ENCODE measurements around the gene KCND3.

DNA sequence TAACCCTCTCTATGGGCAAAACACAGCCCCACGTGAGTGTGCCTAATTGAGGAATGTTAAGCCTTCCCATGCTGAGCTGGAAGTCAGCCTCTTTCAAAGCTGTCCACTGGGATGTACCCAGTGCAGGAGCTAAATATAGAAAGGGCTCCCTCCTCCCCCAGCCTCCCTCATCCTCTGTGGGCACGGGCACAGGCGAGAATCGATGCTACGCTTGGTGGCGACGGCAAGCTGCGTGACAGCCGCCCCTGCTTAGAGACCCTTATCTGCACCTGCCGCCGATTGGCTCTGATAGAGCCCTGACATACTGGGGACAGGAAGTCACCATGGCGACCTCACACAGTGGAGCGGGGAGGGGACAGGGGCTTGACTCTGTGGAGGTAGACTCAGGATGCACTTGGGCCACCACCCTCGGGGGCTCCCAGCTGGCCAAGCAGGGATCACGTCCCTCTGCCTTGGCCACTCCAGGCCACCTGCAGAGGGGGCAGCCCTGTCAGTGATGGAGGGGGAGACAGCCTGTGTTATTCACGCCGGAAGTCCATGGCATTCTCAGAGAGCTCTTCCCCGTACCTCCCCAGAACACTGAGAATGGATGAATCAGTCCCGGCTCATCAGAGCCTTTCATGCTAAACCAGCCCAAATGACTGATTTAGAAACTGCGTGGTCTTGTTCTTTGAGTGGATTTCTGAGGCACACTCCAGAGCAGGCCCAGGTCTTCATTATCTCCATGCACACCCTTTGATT, 84.8 kb downstream of the KCND3 start:
- no peak for TF ChIP-seq CTCF (optimal IDR thresholded peaks at IDR 0.05 in 1 of 3, IDR thresholded peaks at IDR 0.05 in 1 of 3, conservative IDR thresholded peaks at IDR 0.05 in 1 of 3; ENCODE audit: extremely low read depth in 1 of 3, insufficient read depth in 2 of 3, low read length in 3 of 3)
- no peak for TF ChIP-seq EZH2 (IDR thresholded peaks at IDR 0.05; ENCODE audit: low read length)

All from keratinocyte (primary cell).